SK-N-SH treated with all-trans-retinoic acid at 6 μM for 48 hours (cell line): ENCODE results near the gene RBKS.

ENCODE experiments used
- ATAC-seq: fragments of 200-7000 bp; cut with Tn5 transposase; 3 replicates; pipeline ENCODE4 v1.9.1; 2020; ENCODE audit warnings: mild to moderate bottlenecking, moderate library complexity
- ARNTL ChIP-seq: fragments of 450-650 bp; formaldehyde crosslinking; IDR thresholded peaks from 2 replicates; pipeline ENCODE4 v1.5.0; 2020; ENCODE audit warnings: low read depth, mild to moderate bottlenecking, moderate library complexity, borderline replicate concordance
- BACH2 ChIP-seq: fragments of 250-450 bp; sonication (Bioruptor Pico); IDR thresholded peaks from 2 replicates; pipeline ENCODE4 v1.9.0; 2021; ENCODE audit warnings: mild to moderate bottlenecking, borderline replicate concordance
- CREB5 ChIP-seq: fragments of 250-450 bp; sonication (Bioruptor Pico); IDR thresholded peaks from 2 replicates; pipeline ENCODE4 v1.5.1; 2020; ENCODE audit warnings: low read depth, mild to moderate bottlenecking, moderate library complexity
- CSDC2 ChIP-seq: fragments of 250-450 bp; sonication (Bioruptor Pico); IDR thresholded peaks from 2 replicates; pipeline ENCODE4 v1.5.0; 2020; ENCODE audit warnings: mild to moderate bottlenecking, moderate library complexity
- CSRNP3 ChIP-seq: fragments of 250-450 bp; sonication (Bioruptor Pico); IDR thresholded peaks from 2 replicates; pipeline ENCODE4 v1.5.1; 2021; ENCODE audit warnings: mild to moderate bottlenecking, moderate library complexity
- ESRRG ChIP-seq: fragments of 250-450 bp; sonication (Bioruptor Pico); IDR thresholded peaks from 2 replicates; pipeline ENCODE4 v1.6.1; 2021; ENCODE audit warnings: mild to moderate bottlenecking
- GLIS3 ChIP-seq: fragments of 250-450 bp; sonication (Bioruptor Pico); IDR thresholded peaks from 2 replicates; pipeline ENCODE4 v1.5.0; 2020; ENCODE audit warnings: mild to moderate bottlenecking, moderate library complexity
- ISL1 ChIP-seq: fragments of 250-450 bp; sonication (Bioruptor Pico); IDR thresholded peaks from 2 replicates; pipeline ENCODE4 v2.1.2; 2022; ENCODE audit warnings: mild to moderate bottlenecking, moderate library complexity
- OSR1 ChIP-seq: fragments of 250-450 bp; sonication (Bioruptor Pico); IDR thresholded peaks from 2 replicates; pipeline ENCODE4 v1.8.0; 2022; ENCODE audit warnings: moderate library complexity, mild to moderate bottlenecking, inconsistent platforms
- PATZ1 ChIP-seq: fragments of 250-450 bp; sonication (Bioruptor Pico); IDR thresholded peaks from 2 replicates; pipeline ENCODE4 v1.8.0; 2020; ENCODE audit warnings: mild to moderate bottlenecking, moderate library complexity, borderline replicate concordance
- POU6F1 ChIP-seq: fragments of 250-450 bp; sonication (Bioruptor Pico); IDR thresholded peaks from 2 replicates; pipeline ENCODE4 v1.8.0; 2021; ENCODE audit warnings: low read depth, mild to moderate bottlenecking, moderate library complexity, borderline replicate concordance
- PPARA ChIP-seq: fragments of 250-450 bp; sonication (Bioruptor Pico); IDR thresholded peaks from 2 replicates; pipeline ENCODE4 v1.5.0; 2020; ENCODE audit warnings: mild to moderate bottlenecking, borderline replicate concordance
- RARB ChIP-seq: fragments of 250-450 bp; sonication (Bioruptor Pico); IDR thresholded peaks from 2 replicates; pipeline ENCODE4 v1.8.0; 2021; ENCODE audit warnings: mild to moderate bottlenecking, moderate library complexity
- SNAI2 ChIP-seq: fragments of 250-450 bp; sonication (Bioruptor Pico); IDR thresholded peaks from 2 replicates; pipeline ENCODE4 v1.5.0; 2020; ENCODE audit warnings: mild to moderate bottlenecking, moderate library complexity
- TCF4 ChIP-seq: fragments of 250-450 bp; sonication (Bioruptor Pico); IDR thresholded peaks from 2 replicates; pipeline ENCODE4 v1.8.0; 2021; ENCODE audit warnings: mild to moderate bottlenecking, moderate library complexity, borderline replicate concordance
- TOX ChIP-seq: fragments of 250-450 bp; sonication (Bioruptor Pico); IDR thresholded peaks from 2 replicates; pipeline ENCODE4 v1.8.0; 2021; ENCODE audit warnings: mild to moderate bottlenecking, moderate library complexity, borderline replicate concordance
- TSHZ2 ChIP-seq: fragments of 250-450 bp; sonication (Bioruptor Pico); IDR thresholded peaks from 2 replicates; pipeline ENCODE4 v1.5.0; 2020; ENCODE audit warnings: mild to moderate bottlenecking, moderate library complexity
- ZC3H10 ChIP-seq: fragments of 250-450 bp; sonication (Bioruptor Pico); IDR thresholded peaks from 2 replicates; pipeline ENCODE4 v1.5.1; 2021; ENCODE audit warnings: mild to moderate bottlenecking, moderate library complexity
- ZFP3 ChIP-seq: fragments of 250-450 bp; sonication (Bioruptor Pico); IDR thresholded peaks from 2 replicates; pipeline ENCODE4 v1.5.0; 2020; ENCODE audit warnings: mild to moderate bottlenecking, moderate library complexity
- ZFP30 ChIP-seq: fragments of 450-650 bp; formaldehyde crosslinking; IDR thresholded peaks from 2 replicates; pipeline ENCODE4 v1.5.0; 2022; ENCODE audit warnings: mild to moderate bottlenecking, moderate library complexity
- ZNF565 ChIP-seq: fragments of 450-650 bp; formaldehyde crosslinking; conservative IDR thresholded peaks from 2 replicates; pipeline ENCODE4 v1.5.0; 2020; ENCODE audit warnings: low read depth, mild to moderate bottlenecking, moderate library complexity
- ZNF70 ChIP-seq: fragments of 450-650 bp; formaldehyde crosslinking; IDR thresholded peaks from 2 replicates; pipeline ENCODE4 v1.5.0; 2020; ENCODE audit warnings: mild to moderate bottlenecking, moderate library complexity
- ZNF8 ChIP-seq: fragments of 450-650 bp; formaldehyde crosslinking; IDR thresholded peaks from 2 replicates; pipeline ENCODE4 v1.5.0; 2020; ENCODE audit warnings: mild to moderate bottlenecking, moderate library complexity

The RBKS gene

GRCh38 chr2:27891673-27892105 is 1.5 kb upstream of the RBKS start:
- TF ChIP-seq BACH2 (CRISPR knock-in tag): no peak
- no peak for TF ChIP-seq CSRNP3 (CRISPR knock-in tag)
- TF ChIP-seq ZNF70: no peak
- no peak for TF ChIP-seq ZFP30
- no peak for TF ChIP-seq CREB5 (CRISPR knock-in tag)
- no peak for TF ChIP-seq CSDC2 (CRISPR knock-in tag)
- no peak for TF ChIP-seq POU6F1 (CRISPR knock-in tag)
- TF ChIP-seq SNAI2: no peak
- no peak for TF ChIP-seq ESRRG
- no peak for TF ChIP-seq ZFP3
- no peak for TF ChIP-seq ZNF565
- no peak for TF ChIP-seq PPARA
- TF ChIP-seq ARNTL: no peak
- TF ChIP-seq TOX (CRISPR knock-in tag): no peak
- no peak for TF ChIP-seq OSR1 (CRISPR knock-in tag)
- ATAC-seq: no peak

- TF ChIP-seq ZNF565 (no peak), PATZ1 (CRISPR knock-in tag) (no peak; the same call in 1 of the 2 replicates), OSR1 (CRISPR knock-in tag) (no peak), TCF4 (CRISPR knock-in tag) (peak; percentile 41; the same call in 1 of the 2 replicates), ARNTL (no peak), CSRNP3 (CRISPR knock-in tag) (peak; percentile 67; the same call in 1 of the 2 replicates), ZFP3 (0 out of 2 replicates have a peak, but pooled peaks have one; percentile 6), ZNF70 (no peak), ESRRG (0 out of 2 replicates have a peak, but pooled peaks have one; percentile 19), SNAI2 (0 out of 2 replicates have a peak, but pooled peaks have one; percentile 6), TSHZ2 (CRISPR knock-in tag) (no peak), ZNF8 (CRISPR knock-in tag) (no peak), BACH2 (CRISPR knock-in tag) (no peak), ISL1 (CRISPR knock-in tag) (peak; percentile 18; the same call in 1 of the 2 replicates), CSDC2 (CRISPR knock-in tag) (no peak), ZFP30 (no peak), TOX (CRISPR knock-in tag) (0 out of 2 replicates have a peak, but pooled peaks have one; percentile 27), CREB5 (CRISPR knock-in tag) (peak; percentile 50; the same call in 1 of the 2 replicates), RARB (no peak), POU6F1 (CRISPR knock-in tag) (no peak), GLIS3 (CRISPR knock-in tag) (peak; percentile 39), ZC3H10 (no peak), PPARA (no peak)
- ATAC-seq: peak; percentile 34
Measured at GRCh38 chr2:27890924-27891672, 911 bp upstream of the RBKS start.
